ENCODE measurements around the gene EEPD1. TPM values are rescaled to one million over a fixed set of nuclear protein-coding genes. Genes with fewer than 3 reads are reported as not detected.

The EEPD1 gene
- total RNA-seq, 1 donor from 2014 or later: 5.4 TPM

DNA sequence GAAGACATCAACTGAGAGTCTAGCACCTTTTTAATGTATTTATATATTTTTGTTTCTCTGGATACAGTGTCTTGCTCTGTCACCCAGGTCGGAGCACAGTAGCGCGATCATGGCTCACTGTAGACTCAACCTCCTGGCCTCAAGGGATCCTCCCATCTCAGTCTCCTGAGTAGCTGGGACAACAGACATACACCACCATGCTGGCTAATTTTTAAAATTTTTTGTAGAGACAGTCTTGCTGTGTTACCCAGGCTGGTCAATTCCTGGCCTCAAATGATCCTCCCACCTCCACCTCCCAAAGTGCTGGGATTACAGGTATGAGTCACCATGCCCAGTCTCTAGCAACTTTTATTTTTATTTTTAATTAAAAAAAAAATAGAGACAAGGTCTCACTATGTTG lies 185.2 kb downstream of the EEPD1 start:
- TF ChIP-seq, protein P1, sequence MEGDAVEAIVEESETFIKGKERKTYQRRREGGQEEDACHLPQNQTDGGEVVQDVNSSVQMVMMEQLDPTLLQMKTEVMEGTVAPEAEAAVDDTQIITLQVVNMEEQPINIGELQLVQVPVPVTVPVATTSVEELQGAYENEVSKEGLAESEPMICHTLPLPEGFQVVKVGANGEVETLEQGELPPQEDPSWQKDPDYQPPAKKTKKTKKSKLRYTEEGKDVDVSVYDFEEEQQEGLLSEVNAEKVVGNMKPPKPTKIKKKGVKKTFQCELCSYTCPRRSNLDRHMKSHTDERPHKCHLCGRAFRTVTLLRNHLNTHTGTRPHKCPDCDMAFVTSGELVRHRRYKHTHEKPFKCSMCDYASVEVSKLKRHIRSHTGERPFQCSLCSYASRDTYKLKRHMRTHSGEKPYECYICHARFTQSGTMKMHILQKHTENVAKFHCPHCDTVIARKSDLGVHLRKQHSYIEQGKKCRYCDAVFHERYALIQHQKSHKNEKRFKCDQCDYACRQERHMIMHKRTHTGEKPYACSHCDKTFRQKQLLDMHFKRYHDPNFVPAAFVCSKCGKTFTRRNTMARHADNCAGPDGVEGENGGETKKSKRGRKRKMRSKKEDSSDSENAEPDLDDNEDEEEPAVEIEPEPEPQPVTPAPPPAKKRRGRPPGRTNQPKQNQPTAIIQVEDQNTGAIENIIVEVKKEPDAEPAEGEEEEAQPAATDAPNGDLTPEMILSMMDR (IDR thresholded peaks at IDR 0.05; ENCODE audit: insufficient read depth, low read depth, low read length): no peak
- TF ChIP-seq EZH2 (IDR thresholded peaks at IDR 0.05; ENCODE audit: insufficient read depth, low read length): no peak
- Histone ChIP-seq H3K36me3 (ENCODE audit: insufficient read depth, low read length) (no peaks in the 10 kb centered on the region), H3K9me3 (ENCODE audit: insufficient read depth, low read depth, low read length) (no peaks in the 10 kb centered on the region), H3K27me3 (ENCODE audit: insufficient read depth, low read length) (no peaks in the 10 kb centered on the region), H3K79me2 (ENCODE audit: insufficient read depth, low read length) (no peaks in the 10 kb centered on the region), H3K4me2 (ENCODE audit: low read length) (no peak overlapping the region), H4K20me1 (ENCODE audit: insufficient read depth, low read length) (no peaks in the 10 kb centered on the region), H2AFZ (ENCODE audit: low read depth, low read length) (no peak overlapping the region), H3K4me1 (ENCODE audit: insufficient read depth, low read length) (no peaks in the 10 kb centered on the region), H3K9ac (ENCODE audit: low read length) (no peak overlapping the region), H3K27ac (ENCODE audit: low read depth, low read length) (no peak overlapping the region), H3K4me3 (ENCODE audit: insufficient read depth, low read depth, low read length) (no peak overlapping the region)
- Mint-ChIP-seq H3K27me3 (ENCODE audit: low read depth, unreplicated experiment) (no peaks in the 10 kb centered on the region), H3K36me3 (ENCODE audit: low read depth, unreplicated experiment) (peaks cover 4% of the 10 kb centered on the region), H3K9me3 (ENCODE audit: unreplicated experiment) (peaks cover 2% of the 10 kb centered on the region), H3K4me3 (ENCODE audit: unreplicated experiment) (no peak overlapping the region), H3K4me1 (ENCODE audit: low read depth, unreplicated experiment) (no peaks in the 10 kb centered on the region), H3K27ac (ENCODE audit: unreplicated experiment) (no peak overlapping the region)
- DNase-seq (ENCODE audit: low read depth) (no peak), FAIRE-seq (no peak)

DNA sequence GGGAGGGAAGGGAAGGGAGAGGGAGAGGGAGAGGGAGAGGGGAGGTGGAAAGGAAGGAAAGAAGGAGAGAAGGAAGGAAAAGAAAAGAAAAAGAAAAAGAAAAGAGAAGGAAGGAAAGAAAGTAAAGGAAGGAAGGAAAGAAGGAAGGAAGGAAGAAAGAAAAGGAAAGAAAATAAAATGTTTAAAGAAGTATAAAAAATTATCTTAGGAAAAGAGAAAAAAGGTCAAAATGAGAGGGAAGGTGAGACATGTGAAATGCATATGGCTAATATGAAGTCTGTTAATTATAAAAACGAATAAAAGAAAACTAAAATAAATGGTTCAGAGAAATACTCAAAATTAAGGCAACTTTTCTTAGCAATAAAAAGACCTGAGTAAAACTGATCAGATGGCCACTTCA lies 190.5 kb downstream of the EEPD1 start:
- DNase-seq (ENCODE audit: low read depth): no peak
- Histone ChIP-seq H3K9ac (ENCODE audit: low read length) (no peak overlapping the region), H3K27ac (ENCODE audit: low read depth, low read length) (no peak overlapping the region), H3K9me3 (ENCODE audit: insufficient read depth, low read depth, low read length) (no peaks in the 10 kb centered on the region), H3K4me3 (ENCODE audit: insufficient read depth, low read depth, low read length) (no peak overlapping the region), H3K4me1 (ENCODE audit: insufficient read depth, low read length) (no peaks in the 10 kb centered on the region), H3K4me2 (ENCODE audit: low read length) (no peak overlapping the region), H3K36me3 (ENCODE audit: insufficient read depth, low read length) (no peaks in the 10 kb centered on the region), H4K20me1 (ENCODE audit: insufficient read depth, low read length) (no peaks in the 10 kb centered on the region), H3K27me3 (ENCODE audit: insufficient read depth, low read length) (no peaks in the 10 kb centered on the region), H2AFZ (ENCODE audit: low read depth, low read length) (no peak overlapping the region), H3K79me2 (ENCODE audit: insufficient read depth, low read length) (no peaks in the 10 kb centered on the region)
- TF ChIP-seq, protein P1 (IDR thresholded peaks at IDR 0.05; ENCODE audit: insufficient read depth, low read depth, low read length): no peak
- TF ChIP-seq EZH2 (IDR thresholded peaks at IDR 0.05; ENCODE audit: insufficient read depth, low read length): no peak
- no peak for FAIRE-seq
- Mint-ChIP-seq H3K9me3 (ENCODE audit: unreplicated experiment) (peaks cover 2% of the 10 kb centered on the region), H3K4me1 (ENCODE audit: low read depth, unreplicated experiment) (peaks cover 6% of the 10 kb centered on the region), H3K4me3 (ENCODE audit: unreplicated experiment) (no peak overlapping the region), H3K36me3 (ENCODE audit: low read depth, unreplicated experiment) (no peaks in the 10 kb centered on the region), H3K27ac (ENCODE audit: unreplicated experiment) (no peak overlapping the region), H3K27me3 (ENCODE audit: low read depth, unreplicated experiment) (no peaks in the 10 kb centered on the region)

DNA sequence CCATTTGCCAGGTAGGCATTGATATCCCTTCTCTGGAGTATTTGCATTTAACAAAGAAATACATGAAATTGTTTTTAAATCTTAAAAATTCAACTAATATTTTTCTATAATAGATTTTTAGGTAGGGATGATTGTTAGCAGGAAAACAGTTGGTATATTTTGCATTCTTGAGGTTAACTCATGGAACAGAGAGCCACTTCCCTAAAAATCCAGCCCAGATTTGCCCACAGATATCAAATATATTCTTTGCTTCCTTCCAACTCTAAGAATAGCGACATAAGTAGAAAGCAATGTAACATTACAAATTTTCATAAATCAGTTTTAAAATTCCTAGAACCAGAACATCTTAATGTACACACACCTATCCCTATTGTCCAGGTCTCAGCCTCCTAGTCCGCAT lies 191.6 kb downstream of the EEPD1 start:
- Mint-ChIP-seq H3K4me1 (ENCODE audit: low read depth, unreplicated experiment) (peaks cover 7% of the 10 kb centered on the region), H3K27ac (ENCODE audit: unreplicated experiment) (no peak overlapping the region), H3K27me3 (ENCODE audit: low read depth, unreplicated experiment) (no peaks in the 10 kb centered on the region), H3K4me3 (ENCODE audit: unreplicated experiment) (no peak overlapping the region), H3K9me3 (ENCODE audit: unreplicated experiment) (peaks cover 2% of the 10 kb centered on the region), H3K36me3 (ENCODE audit: low read depth, unreplicated experiment) (no peaks in the 10 kb centered on the region)
- Histone ChIP-seq H4K20me1 (ENCODE audit: insufficient read depth, low read length) (no peaks in the 10 kb centered on the region), H2AFZ (ENCODE audit: low read depth, low read length) (no peak overlapping the region), H3K27ac (ENCODE audit: low read depth, low read length) (no peak overlapping the region), H3K4me3 (ENCODE audit: insufficient read depth, low read depth, low read length) (no peak overlapping the region), H3K36me3 (ENCODE audit: insufficient read depth, low read length) (no peaks in the 10 kb centered on the region), H3K79me2 (ENCODE audit: insufficient read depth, low read length) (no peaks in the 10 kb centered on the region), H3K4me1 (ENCODE audit: insufficient read depth, low read length) (no peaks in the 10 kb centered on the region), H3K4me2 (ENCODE audit: low read length) (no peak overlapping the region), H3K9ac (ENCODE audit: low read length) (no peak overlapping the region), H3K27me3 (ENCODE audit: insufficient read depth, low read length) (no peaks in the 10 kb centered on the region), H3K9me3 (ENCODE audit: insufficient read depth, low read depth, low read length) (no peaks in the 10 kb centered on the region)
- FAIRE-seq (no peak), DNase-seq (ENCODE audit: low read depth) (no peak)
- TF ChIP-seq, protein P1 (IDR thresholded peaks at IDR 0.05; ENCODE audit: insufficient read depth, low read depth, low read length): no peak
- TF ChIP-seq EZH2 (IDR thresholded peaks at IDR 0.05; ENCODE audit: insufficient read depth, low read length): no peak

All from astrocyte (in vitro differentiated cells and primary cell).